ENCODE data around the gene ASB15. TPM values are rescaled to one million over a fixed set of nuclear protein-coding genes. Genes with fewer than 3 reads are reported as not detected.
A peak's percentile ranks its signal among the peaks of the same experiment; 100 is the strongest.

Gene ASB15
- total and polyA plus RNA-seq, 2 of the 13 experiments (the other 11 are each of a cell fraction or from before 2014, with no cell fraction given) = not detected

DNA sequence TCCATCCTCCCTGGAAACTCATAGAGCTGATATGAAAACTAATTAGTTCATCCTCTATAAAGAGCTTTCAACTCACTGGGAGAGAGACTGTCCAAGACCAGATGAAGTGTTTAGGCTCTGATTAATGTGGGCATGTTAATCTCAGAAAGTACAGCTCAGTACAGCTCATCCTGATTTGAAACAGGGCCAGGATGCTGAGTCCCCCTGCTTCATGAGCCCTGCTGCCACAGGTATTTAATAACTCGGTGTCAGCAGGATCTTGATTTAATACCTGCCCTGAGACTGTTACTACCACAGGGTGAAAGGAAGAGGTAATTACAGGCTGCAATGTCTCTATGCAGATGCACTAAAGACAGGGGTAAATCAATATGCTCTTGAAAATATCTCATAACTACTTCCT, 64.9 kb downstream of the ASB15 start (continued):
- TF ChIP-seq ZBTB10 (CRISPR knock-in tag; IDR thresholded peaks at IDR 0.05; ENCODE audit: borderline replicate concordance) (no peak), ZFP62 (CRISPR knock-in tag; IDR thresholded peaks at IDR 0.05) (no peak), CAMTA2 (CRISPR knock-in tag; IDR thresholded peaks at IDR 0.05; ENCODE audit: borderline replicate concordance) (no peak), JUND (CRISPR knock-in tag; IDR thresholded peaks at IDR 0.05) (no peak), KMT2B (CRISPR knock-in tag; IDR thresholded peaks at IDR 0.05) (no peak), NFIB (CRISPR knock-in tag; IDR thresholded peaks at IDR 0.05; ENCODE audit: borderline replicate concordance) (no peak), ZZZ3 (CRISPR knock-in tag; IDR thresholded peaks at IDR 0.05; ENCODE audit: borderline replicate concordance) (no peak)

- no TSS peak for BruUV-seq (replicated peaks)
- Histone ChIP-seq H4K20me1 (ENCODE audit: insufficient read depth, low read length) (no peaks in the 10 kb centered on the region), H3K27ac (ENCODE audit: extremely low read length, insufficient read depth, low read length) (no peak overlapping the region), H3K4me2 (ENCODE audit: low read depth, low read length) (no peak overlapping the region), H3K4me1 (ENCODE audit: insufficient read depth, low read length) (no peaks in the 10 kb centered on the region), H3K9me3 (ENCODE audit: low read length) (no peaks in the 10 kb centered on the region), H3K9ac (ENCODE audit: insufficient read depth, low read depth, low read length) (no peak overlapping the region), H3K79me2 (ENCODE audit: insufficient read depth, low read length) (no peaks in the 10 kb centered on the region), H3K36me3 (replicated peaks in 1 of 2; ENCODE audit: control insufficient read depth in 1 of 2, insufficient read depth in 2 of 2, low read length in 2 of 2) (no peaks in the 10 kb centered on the region), H3K4me3 (replicated peaks in 1 of 3; ENCODE audit: insufficient read depth in 1 of 3, low read depth in 2 of 3, low read length in 3 of 3) (no peak overlapping the region), H3K27me3 (ENCODE audit: control insufficient read depth in 1 of 2, insufficient read depth in 2 of 2, low read length in 2 of 2) (no peaks in the 10 kb centered on the region), H2AFZ (ENCODE audit: low read length) (no peak overlapping the region)
- intact Hi-C loops (cut with micrococcal nuclease; ENCODE audit: unreplicated experiment) (no loop called here), in situ Hi-C loops (cut with HindIII; ENCODE audit: extremely low pct_ligation_motif_present, low pct_unique_long_range_greater_than_20kb) (no loop called here)
- ChIA-PET CTCF (ENCODE audit: low intra/inter-chr PET ratio, low total read pairs) (no interaction called here), POLR2A (no interaction called here)
- FAIRE-seq = no peak
- ATAC-seq = peak; percentile 27
- no peak for DNase-seq (ENCODE audit: low spot score)
- WGBS (ENCODE audit: low lambda C conversion rate) = 53% methylated on average over 7 of the region's 7 CpGs
- no peak for TF ChIP-seq ZNF83 (CRISPR knock-in tag; IDR thresholded peaks at IDR 0.05; ENCODE audit: borderline replicate concordance)
- no peak for TF ChIP-seq ZNF841 (CRISPR knock-in tag; IDR thresholded peaks at IDR 0.05; ENCODE audit: borderline replicate concordance)
- no peak for TF ChIP-seq SRY (CRISPR knock-in tag; IDR thresholded peaks at IDR 0.05)
- no peak for TF ChIP-seq ZNF235 (CRISPR knock-in tag; IDR thresholded peaks at IDR 0.05; ENCODE audit: borderline replicate concordance)
- TF ChIP-seq TEAD3 (CRISPR knock-in tag; optimal IDR thresholded peaks at IDR 0.05; ENCODE audit: borderline replicate concordance) = no peak
- TF ChIP-seq FOXA3 (CRISPR knock-in tag; IDR thresholded peaks at IDR 0.05) = no peak
- no peak for TF ChIP-seq FOXC1 (CRISPR knock-in tag; IDR thresholded peaks at IDR 0.05; ENCODE audit: borderline replicate concordance)
- no peak for TF ChIP-seq ZBTB34 (CRISPR knock-in tag; IDR thresholded peaks at IDR 0.05)
- no peak for TF ChIP-seq ZIK1 (CRISPR knock-in tag; IDR thresholded peaks at IDR 0.05; ENCODE audit: borderline replicate concordance, low read depth)
- no peak for TF ChIP-seq REL (CRISPR knock-in tag; conservative IDR thresholded peaks at IDR 0.05)
- no peak for TF ChIP-seq ZNF713 (CRISPR knock-in tag; IDR thresholded peaks at IDR 0.05)
- TF ChIP-seq ZNF382 (CRISPR knock-in tag; IDR thresholded peaks at IDR 0.05; ENCODE audit: borderline replicate concordance) = no peak
- no peak for TF ChIP-seq HDAC2 (CRISPR knock-in tag; IDR thresholded peaks at IDR 0.05)
These were observed 67.9 kb downstream of the ASB15 start for GRCh38 chr7:123669485-123669884.
